Measurements from ENCODE around the gene CPXM2.
A peak's percentile ranks its signal among the peaks of the same experiment; 100 is the strongest.

Gene CPXM2

DNA sequence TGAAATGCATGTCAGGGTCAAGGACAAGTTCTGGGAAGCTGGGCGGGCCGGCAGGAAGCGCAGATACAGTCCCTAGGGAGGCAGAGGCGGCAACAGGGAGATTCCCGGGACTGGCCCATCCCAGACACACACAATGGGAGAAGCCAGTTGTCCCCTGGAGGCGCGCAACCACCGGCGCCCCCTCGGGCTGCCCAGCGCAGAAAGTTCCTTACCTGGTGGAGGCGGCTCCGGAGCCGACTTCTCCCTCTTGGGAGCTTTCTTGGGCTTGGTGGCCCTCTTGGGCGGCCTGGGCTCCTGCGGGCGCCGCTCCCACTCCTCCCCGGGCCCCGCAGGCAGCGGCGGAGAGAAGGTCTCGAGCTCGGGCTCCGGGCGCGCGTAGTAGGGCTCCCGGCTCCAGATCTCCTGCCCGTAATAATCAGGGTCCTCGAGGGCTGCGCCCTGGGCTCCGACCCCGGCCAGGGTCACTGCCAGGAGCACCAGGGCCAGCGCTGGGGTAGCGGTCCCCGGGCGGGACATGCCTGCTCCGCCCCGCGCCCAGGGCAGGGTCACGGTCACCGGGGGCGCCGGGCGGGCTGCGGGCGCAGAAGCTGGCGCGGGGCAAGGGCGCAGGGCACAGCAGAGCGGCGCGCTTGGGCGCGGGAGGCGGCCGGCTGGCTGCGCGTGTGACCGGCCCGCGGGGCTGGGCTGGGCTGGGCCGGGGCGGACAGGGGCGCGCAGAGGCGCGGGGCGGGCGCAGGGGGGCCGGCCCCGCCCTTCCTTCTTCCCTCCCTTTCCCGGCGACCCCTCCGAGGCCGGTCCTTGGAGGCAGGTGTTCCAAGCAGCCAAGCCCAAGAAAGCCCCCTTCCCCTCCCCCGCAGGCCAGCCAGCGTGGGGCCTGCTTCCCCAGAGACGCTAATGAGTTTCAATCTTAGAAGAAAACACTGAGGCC lies at the start of gene CPXM2:
Gene CPXM2 (minus strand): TSS at position 664 of the 928 bp plus-strand sequence. CDS start 148 bp downstream, at position 516.
- DNase-seq: no peak

DNA sequence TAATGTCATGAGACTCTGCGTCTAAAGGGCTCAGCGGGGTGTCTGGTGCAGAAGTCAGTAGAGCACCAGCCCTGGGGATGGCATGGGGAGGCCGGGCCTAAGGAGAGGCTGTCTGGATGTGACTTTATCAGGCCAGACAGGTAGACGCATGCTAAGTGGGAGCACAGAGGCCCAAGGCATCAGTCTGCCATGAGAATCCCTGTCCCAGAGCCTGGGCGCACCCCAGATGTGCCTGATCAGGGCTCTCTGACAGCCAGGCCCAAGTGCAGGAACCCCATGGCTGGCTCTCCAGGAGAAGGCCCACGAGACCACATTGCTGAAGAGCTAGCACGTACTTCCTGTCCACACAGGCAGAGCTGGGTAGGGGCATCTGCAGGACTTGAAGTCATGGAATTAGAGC lies 48.0 kb upstream of the CPXM2 start:
- no peak for DNase-seq

DNA sequence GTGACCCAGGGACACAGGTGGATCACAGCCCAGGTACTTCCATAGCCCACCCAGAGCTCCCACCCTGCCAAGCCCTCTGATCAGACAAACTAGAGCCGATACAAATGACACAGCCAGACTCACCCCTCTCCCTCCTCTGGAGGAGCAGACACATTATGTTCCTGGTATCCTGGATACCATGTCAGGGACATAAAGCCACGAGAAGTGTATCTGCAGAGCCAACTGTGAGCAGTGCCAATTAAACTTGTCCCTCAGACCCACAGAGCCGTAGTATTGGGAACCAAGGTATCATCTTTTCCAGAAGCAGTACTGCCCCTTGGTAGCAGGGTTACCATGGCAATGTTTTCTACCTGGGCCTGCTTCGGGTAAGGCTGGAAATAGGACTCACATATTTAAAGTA lies 47.3 kb upstream of the CPXM2 start:
- DNase-seq: no peak

DNA sequence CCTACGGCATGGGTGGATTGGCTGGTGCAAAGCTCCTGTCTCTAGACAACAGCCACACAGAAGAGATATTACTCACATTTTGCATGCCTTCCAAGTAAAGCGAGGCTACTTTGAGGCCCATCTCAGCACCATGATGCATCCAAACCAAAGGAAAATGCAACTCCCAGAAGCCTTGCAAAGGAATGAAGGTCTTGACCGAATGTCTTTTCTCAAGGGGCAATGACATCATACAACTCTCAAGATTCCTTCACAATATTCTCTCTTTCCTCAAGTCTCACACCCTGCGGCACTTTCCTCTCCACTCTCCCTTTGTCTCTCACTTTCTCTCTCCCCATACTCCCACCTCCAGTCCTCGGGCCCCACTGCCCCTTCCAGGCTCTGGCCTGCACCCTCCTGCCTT lies 44.8 kb upstream of the CPXM2 start:
- DNase-seq: no peak

DNA sequence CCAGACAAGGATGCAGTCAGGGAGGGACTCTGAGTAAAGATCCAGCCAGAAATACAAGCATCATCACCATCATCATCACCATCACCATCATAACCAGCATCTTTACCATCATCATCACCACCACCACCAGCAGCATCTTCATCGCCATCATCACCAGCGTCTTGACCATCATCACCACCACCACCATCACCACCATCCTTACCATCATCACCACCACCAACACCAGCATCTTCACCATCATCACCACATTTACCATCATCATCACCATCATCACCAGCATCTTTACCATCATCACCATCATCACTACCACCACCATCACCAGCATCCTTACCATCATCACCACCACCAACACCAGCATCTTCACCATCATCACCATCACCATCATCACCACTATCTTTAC lies 44.1 kb upstream of the CPXM2 start:
- no peak for DNase-seq

DNA sequence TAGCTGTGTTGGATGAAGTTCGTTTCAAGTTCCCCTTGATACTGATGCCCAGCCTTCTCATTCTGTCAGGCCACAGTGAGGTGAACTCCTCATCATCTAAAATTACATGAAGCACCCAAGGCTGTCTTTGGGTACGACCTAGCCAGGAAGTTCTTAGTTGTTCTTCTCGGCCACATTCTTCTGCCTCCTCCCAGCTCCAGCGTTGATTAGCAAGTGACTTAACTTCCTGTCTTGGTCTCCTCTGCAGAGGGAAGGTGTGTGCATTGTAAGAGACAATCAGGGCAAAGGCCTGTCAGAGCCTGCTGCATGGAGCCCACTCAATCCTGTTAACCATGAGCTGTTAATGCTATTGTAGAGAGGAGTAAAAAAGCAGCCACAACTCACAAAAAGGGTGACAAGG lies 43.2 kb upstream of the CPXM2 start:
- DNase-seq: no peak

DNA sequence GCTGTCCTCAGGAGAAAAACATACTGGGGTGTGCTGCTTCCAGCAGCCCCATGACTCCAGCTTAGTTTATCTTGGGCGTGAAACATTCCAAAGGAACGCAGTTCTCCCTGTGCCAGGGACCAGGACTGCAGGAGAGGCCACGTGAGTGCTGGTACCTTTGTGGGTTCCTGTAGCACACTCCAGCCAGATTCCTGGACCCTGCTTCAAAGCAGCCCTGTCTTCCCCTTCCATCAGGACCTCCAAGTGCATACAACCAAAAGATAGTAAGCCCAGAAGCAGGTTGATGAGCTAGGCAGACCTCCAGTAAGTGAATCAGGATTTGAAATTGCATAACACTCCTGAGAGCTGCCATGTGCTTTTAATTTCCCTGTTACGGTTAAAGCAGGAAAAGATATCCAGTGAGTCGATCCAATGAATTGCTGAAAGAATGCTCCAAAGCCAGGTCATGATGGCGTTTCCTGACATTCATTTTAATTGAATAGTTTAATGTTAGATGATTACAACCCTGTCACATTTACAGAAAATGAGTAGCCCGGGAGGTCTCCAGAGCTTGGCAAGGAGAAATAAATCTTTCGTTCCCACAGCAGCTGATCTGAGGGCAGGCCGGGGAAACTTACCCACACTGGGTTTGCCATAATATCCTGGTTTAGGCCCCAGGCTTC lies 38.9 kb upstream of the CPXM2 start:
- DNase-seq: no peak

DNA sequence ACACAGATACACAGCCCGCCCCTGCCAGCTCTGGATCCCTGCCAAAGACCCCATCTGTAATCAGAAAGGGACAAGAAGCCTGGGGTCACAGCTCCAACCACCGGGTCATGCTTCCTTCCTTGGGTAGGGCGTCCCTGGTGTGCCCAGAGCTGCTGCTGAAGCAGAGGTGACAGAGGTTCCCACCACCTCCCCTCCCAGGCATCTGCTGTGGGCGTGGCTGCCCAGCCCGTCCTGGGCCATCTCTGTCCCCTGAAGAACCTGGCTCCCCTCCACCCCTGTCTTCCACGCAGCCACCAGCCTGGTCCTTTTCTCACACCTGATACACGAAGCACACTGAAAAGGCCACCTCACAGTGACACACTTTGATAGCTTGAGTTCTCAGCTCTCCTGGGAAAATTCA lies 38.2 kb upstream of the CPXM2 start:
- DNase-seq: no peak

DNA sequence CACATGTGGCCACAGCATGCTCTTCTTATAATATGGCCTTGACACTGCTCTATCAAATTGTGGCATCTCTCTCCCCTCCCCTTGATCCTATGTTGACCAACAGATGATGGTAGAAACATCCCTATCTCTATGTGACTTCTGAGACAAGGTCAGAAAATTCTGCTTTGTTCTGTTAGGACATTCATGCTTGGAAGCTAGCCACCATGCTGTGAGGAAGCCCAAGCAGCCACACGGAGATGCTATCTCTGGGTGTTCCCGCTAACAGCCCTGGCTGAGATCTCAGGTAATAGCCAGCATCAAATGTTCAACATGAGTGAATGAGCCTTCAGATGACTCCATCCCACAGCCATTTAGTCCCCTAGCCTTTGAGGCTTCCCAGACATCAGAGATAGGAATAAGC lies 36.8 kb upstream of the CPXM2 start:
- DNase-seq: no peak

DNA sequence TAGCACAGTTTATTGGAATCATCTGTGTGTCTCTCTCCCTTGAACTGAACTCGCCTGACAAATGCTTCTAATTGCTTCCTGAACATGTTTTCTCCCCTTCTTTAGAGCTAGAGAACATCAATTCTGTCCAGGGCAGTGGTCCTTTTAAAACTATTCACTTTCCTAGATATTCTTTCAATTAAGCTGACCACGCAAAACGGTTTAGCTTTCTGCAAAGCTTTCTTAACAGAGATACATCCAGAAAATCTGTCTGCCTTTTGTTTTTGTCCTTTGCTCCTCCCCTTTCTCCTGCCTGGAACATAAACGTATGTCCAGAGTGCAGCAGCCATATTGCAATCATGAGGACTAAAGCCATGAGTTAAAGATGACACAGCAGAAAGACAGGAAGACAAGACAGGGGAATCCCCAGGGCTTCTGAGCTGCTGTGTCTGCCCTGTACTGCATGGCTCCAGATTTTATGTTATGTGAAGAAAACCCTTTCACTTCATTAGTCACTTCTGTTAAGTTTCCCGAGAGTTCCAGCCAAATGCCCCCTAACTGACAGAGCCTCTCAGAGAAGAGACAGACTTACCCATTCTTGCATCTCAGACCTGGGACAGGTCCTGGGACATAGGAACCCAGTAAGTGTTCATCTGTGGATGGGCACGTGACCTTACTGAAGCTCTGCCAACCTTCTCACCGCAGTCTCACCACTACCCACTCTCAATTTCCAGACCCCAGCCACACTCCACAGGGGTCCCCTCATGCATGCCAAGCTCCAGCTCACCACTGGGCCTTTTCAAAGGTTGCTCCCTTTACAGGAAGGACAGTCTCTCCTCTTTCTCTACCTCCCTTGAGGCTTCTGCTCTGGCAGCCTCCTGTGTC lies 35.0 kb upstream of the CPXM2 start:
- no peak for DNase-seq

DNA sequence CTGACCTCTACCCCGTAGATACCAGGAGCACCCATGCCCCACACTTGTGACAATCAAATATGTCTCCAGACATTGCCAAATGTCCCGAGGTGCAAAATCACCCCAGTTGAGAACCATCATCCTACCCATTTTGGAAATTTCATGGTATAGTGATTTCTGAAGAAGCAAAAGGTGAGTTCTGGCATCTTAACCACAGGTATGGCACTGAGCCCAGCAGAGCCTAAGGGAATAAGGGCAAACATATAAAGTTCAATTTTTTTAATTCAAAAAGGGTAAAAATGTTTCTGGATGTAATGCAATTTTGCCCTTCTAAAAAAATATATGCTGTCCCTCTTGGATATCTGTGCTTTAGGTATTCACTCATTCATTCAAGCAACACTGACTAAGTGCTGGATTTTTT lies 30.5 kb upstream of the CPXM2 start:
- no peak for DNase-seq

DNA sequence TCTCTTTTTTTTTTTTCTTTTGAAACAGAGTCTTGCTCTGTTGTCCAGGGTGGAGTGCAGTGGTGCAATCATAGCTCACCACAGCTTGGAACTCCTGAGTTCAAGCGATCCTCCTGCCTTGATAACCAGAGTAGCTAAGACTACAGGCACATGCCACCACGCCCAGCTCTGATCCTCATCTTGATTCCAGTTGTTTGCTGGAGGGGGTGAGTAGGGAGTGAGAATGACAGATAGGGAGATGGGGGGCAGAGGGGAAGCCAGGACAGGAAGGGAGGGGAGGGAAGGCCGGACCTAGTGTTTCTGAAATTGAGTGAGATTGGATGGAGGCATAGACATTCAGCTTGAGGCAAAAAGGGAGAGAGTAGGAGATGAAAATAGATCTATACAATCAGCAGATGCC lies 25.2 kb upstream of the CPXM2 start:
- no peak for DNase-seq

DNA sequence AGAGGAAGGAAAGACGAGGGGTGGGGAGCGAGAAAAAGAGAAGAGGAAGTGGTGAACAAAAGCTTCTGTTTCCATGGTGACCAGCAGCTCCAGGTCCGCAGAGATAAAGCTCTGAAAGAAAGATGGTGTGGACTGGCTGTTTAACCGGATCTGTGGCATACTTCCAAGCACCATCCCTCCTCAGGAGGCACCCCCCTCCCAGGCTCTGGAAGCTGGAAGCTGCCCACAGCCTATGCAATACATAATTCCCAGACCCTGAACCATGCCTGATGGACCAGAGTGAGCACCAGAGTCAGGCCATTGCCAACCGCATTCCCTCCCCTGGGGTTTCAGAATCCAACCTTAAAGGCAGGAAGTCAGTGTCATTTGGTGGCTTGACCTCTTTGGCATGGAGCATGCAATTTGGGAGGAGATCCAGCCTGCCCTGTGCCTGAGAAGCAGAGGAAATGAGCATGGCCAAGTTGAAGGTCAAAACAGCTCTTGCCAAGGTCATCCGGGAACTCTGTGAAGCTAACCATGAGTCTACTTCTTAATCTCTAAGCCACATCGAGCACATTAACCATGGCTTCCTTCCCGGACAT lies 22.2 kb upstream of the CPXM2 start:
- no peak for DNase-seq

DNA sequence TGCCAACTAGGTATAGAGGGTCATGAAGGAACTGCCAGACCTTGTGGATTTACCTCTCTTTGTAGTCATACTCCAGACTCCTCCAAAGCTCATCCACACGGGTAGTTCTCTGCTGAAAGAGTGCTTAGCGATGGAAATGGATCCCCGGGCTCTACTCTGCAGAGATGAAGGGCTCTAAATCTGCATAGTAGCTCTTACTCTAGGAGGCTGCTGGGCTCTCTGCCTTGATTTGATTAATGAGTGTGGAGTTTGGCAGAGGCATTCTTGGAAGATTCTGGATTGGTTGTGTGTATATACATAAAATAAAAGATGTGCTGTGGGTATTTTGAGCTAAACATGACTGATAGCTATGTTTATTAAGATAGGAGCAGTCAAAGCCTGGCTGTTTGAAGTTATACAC lies 21.3 kb upstream of the CPXM2 start:
- DNase-seq: no peak

DNA sequence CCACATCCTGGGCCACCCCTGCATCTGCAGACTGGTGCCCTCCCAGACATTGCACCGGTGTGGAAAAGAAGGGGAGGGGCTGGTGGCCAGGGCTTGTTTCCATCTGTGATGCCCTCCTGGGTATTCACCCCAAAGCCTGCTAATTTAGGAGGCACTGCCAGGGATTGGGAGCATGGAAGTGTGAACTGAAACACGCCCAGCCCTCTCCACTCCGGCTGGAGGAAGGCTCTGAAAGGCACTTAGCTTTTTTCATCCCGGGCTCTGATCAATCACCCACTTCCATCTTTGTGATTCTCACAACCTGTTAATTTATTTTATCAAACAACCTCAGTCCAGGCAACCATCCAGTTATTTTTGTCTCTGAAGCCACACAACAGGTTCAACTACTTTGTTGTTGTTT lies 20.9 kb upstream of the CPXM2 start:
- no peak for DNase-seq

DNA sequence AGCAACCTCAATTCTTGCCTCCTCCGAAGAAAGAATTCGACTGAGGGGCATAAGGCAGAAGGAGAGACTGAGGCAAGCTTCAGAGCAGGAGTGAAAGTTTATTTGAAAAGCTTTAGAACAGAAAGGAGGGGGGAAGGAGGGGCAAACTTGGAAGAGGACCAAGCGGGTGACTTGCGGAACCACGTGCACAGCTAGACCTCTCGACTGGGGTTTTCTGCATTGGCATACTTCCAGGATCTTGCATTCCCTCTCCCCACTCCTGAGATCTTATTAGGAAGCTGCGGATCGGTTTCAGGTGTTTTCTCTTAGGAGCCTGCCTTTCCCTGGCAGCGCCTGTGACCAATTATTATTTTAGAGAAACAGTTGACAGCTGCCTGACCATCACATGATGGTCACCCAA lies 20.3 kb upstream of the CPXM2 start:
- no peak for DNase-seq

DNA sequence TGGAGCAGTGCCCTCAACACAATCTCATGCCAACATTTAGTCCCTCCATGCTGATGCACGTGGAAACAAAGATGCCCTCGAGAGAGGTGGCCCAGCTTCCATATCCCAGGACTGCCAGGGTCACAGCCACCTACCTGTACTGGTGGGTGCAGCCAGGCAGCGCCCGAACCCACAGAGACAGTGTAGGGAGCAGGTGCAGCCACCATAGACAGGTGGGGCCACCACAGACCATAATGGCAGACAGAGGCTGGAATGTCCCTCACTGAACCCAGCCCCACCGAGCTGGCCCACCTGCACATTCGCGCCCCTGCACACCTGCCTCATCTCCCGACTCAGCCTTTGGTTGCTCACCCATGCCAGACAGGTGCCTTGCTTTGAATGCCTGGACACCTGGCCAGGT lies 18.3 kb upstream of the CPXM2 start:
- no peak for DNase-seq

DNA sequence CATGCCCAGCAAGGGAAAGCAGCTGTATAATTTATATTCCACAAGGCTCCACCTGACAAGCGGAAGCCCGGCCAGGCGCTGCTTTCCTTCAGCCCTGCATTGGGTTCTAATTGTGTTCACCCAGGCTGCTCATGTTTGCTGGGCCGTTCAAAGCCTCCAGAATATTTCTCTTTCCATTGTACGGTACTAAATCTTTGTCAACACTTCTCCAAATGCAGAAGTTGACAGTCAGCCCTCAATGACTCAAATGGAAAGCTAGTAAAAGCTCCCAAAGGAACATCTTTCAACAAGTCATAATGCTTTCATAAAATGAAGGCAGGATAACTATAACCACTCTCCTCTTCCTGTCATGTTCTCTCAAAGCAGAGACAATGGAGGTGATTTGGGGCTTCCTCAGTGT lies 17.8 kb upstream of the CPXM2 start:
- no peak for DNase-seq

DNA sequence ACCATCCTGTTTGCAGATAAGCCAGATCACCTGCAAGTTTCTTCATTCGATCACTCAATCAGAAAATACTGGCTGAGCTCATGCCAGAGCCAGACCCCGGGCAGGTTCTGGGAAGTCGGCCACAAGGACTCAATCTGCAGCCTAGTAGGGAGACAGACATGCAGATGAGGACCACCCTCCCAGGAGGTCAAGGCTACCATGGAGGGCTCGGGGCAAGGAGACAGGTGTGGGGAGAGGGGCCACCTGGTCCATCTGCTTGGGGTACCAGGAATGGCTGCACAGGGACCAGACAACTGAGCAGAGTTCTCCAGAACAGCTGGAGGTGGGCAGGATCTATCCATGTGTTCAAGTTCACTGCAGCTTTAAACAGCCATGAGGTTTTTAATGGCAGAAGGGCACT lies 16.8 kb upstream of the CPXM2 start:
- DNase-seq: no peak

DNA sequence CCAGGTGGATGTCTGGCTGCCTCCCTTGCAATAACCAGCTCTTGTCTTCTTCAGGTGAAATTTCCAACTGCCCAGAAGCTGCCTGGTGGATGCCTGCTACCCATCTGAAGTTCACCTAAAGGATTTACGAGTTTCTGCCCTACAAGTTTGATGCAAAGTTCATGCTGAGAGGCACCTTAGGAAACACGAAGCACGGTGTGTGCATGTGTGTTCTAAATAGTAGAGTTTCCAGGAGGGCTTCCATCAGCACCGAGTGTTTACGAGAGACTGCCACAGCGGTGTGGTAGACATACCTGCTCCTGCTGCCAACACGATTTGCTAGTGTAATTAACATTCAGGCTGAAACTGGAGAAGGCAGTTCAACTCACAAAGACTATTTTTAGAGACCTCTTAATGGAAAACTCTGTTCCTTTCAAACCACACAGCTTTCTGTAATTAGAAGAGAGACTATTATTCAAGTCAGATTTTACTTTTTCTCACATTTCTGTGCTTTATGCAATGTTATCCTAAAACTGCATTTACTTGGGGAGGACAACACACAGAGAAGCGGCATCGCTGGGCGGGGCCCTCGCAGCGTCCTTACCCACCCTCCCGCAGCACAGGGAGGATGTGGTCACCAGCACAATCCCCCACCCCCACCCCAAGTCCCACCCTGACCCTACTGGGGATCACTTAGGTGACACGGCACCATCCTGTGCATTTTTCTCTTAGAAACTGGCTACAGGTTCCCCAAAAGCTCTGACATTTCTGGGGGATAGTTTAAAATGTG lies 15.5 kb upstream of the CPXM2 start:
- peak in 6 of 56 donors; percentile 4 to 23 (median 18) for DNase-seq

DNA sequence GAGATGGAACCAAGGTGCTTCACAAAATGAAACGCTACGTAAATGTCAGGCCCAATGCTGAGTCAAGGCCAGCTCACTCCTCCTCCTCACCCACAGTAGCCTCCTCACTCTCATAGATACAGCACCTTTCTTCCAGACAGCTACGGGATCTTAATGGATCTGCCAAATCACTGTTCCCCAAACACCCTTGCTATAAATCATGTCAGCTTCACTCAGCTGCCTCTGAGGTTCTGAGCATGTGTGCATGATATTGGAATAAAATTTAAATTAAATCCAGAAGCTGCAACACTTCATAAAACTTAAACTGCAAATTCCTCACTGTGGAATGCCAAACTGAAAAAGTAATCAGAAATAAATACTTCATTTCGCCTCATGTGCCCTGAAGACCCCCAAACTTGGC lies 14.7 kb upstream of the CPXM2 start:
- no peak for DNase-seq
